DLD1 (cell line): ENCODE results near the gene ASB6.
"Not testable (repeated sequence)": the region's sequence is repeated elsewhere in the genome, so short reads cannot be mapped to it uniquely, and the experiment has no call there.

ENCODE experiments used
- in situ Hi-C: cut with HindIII; loops from 2 replicates; pipeline ENCODE4 v1.10.0; 2017; ENCODE audit warnings: low sequenced_read_pairs

ASB6 gene

GRCh38 chr9:129646654-129647053 is 4.7 kb upstream of the ASB6 start:
- in situ Hi-C loops, result no loop called here

GRCh38 chr9:129646252-129646651 is 4.3 kb upstream of the ASB6 start:
- in situ Hi-C loops, result no loop called here

GRCh38 chr9:129644902-129645301 is 3.0 kb upstream of the ASB6 start:
- in situ Hi-C loops, result no loop called here

GRCh38 chr9:129644365-129644764 is 2.4 kb upstream of the ASB6 start:
- in situ Hi-C loops, result no loop called here

- in situ Hi-C loops, result no loop called here
Measured at GRCh38 chr9:129643706-129644105, 1.8 kb upstream of the ASB6 start.

- in situ Hi-C loops, result no loop called here
Measured at GRCh38 chr9:129640871-129641749, 841 bp downstream of the ASB6 start.

GRCh38 chr9:129640086-129640870 is 1.7 kb downstream of the ASB6 start:
- in situ Hi-C loops, result no loop called here

- in situ Hi-C loops, result no loop called here
Measured at GRCh38 chr9:129639756-129640085, 2.2 kb downstream of the ASB6 start.

- in situ Hi-C loops, result no loop called here
Measured at GRCh38 chr9:129639034-129639630, 2.8 kb downstream of the ASB6 start.

- in situ Hi-C loops, result no loop called here
Measured at GRCh38 chr9:129637673-129638439, 4.1 kb downstream of the ASB6 start.

GRCh38 chr9:129637102-129637501 is 4.8 kb downstream of the ASB6 start:
- in situ Hi-C loops, result no loop called here

- in situ Hi-C loops, result not testable (repeated sequence)
Measured at GRCh38 chr9:129636343-129636742, 5.6 kb downstream of the ASB6 start.

- in situ Hi-C loops, result no loop called here
Measured at GRCh38 chr9:129635099-129636065, 6.6 kb downstream of the ASB6 start.

GRCh38 chr9:129633848-129634247 is 8.1 kb downstream of the ASB6 start:
- in situ Hi-C loops, result loop anchor here (5.0 kb wide), 1 partner anchor 93 kb away; no protein-coding TSS in a partner anchor

- in situ Hi-C loops, result loop anchor here (5.0 kb wide), 1 partner anchor 94 kb away; no protein-coding TSS in a partner anchor
Measured at GRCh38 chr9:129633207-129633606, 8.7 kb downstream of the ASB6 start.

- in situ Hi-C loops, result loop anchor here (5.0 kb wide), 1 partner anchor 95 kb away; no protein-coding TSS in a partner anchor
Measured at GRCh38 chr9:129632460-129632859, 9.5 kb downstream of the ASB6 start.

- in situ Hi-C loops, result loop anchor here (5.0 kb wide), 1 partner anchor 96 kb away; no protein-coding TSS in a partner anchor
Measured at GRCh38 chr9:129631674-129632129, 10.2 kb downstream of the ASB6 start.

- in situ Hi-C loops, result loop anchor here (5.0 kb wide), 1 partner anchor 96 kb away; no protein-coding TSS in a partner anchor
Measured at GRCh38 chr9:129630967-129631673, 10.8 kb downstream of the ASB6 start.
